BE2C (cell line): ENCODE data around the gene TBX4.
"Not testable (repeated sequence)": the region's sequence is repeated elsewhere in the genome, so short reads cannot be mapped to it uniquely, and the experiment has no call there.

Experiments used
- DNase-seq: peaks from one replicate; pipeline ENCODE4 v3.0.0-alpha.2; 2020
- H3K27me3 ChIP-seq: fragments of 250-450 bp; sonication (Bioruptor Pico); 2 replicates; pipeline ENCODE4 v1.5.1; 2020; ENCODE audit warnings: mild to moderate bottlenecking
- H3K36me3 ChIP-seq: fragments of 250-450 bp; sonication (Bioruptor Pico); 2 replicates; pipeline ENCODE4 v1.5.1; 2020; ENCODE audit warnings: mild to moderate bottlenecking
- H3K4me1 ChIP-seq: fragments of 250-450 bp; sonication (Bioruptor Pico); 2 replicates; pipeline ENCODE4 v1.5.1; 2020
- H3K4me3 ChIP-seq: 2 replicates; pipeline ENCODE4 v1.5.1; 2011; ENCODE audit warnings: low read depth, low read length
- H3K9me3 ChIP-seq: fragments of 250-450 bp; sonication (Bioruptor Pico); 2 replicates; pipeline ENCODE4 v1.5.1; 2020
- CTCF ChIP-seq: IDR thresholded peaks from 2 replicates; pipeline ENCODE4 v1.5.1; 2012; ENCODE audit warnings: mild to moderate bottlenecking, low read depth, low read length

TBX4 gene

GRCh38 chr17:61444831-61445230 is 7.4 kb upstream of the TBX4 start:
- no peak for DNase-seq
- Histone ChIP-seq H3K27me3 (no peaks in the 10 kb centered on the region), H3K4me3 (no peak overlapping the region), H3K4me1 (no peaks in the 10 kb centered on the region), H3K36me3 (no peaks in the 10 kb centered on the region), H3K9me3 (no peaks in the 10 kb centered on the region; the same call in 1 of the 2 replicates)
- TF ChIP-seq CTCF = no peak

- Histone ChIP-seq H3K36me3 (no peaks in the 10 kb centered on the region), H3K27me3 (no peaks in the 10 kb centered on the region), H3K4me1 (no peaks in the 10 kb centered on the region), H3K9me3 (no peaks in the 10 kb centered on the region; the same call in 1 of the 2 replicates), H3K4me3 (no peak overlapping the region)
- TF ChIP-seq CTCF = no peak
- no peak for DNase-seq
Observed at GRCh38 chr17:61447358-61447757, 4.9 kb upstream of the TBX4 start.

- H3K4me3 ChIP-seq = no peak overlapping the region
- H3K27me3 ChIP-seq = no peaks in the 10 kb centered on the region
- no peaks in the 10 kb centered on the region for H3K9me3 ChIP-seq
- DNase-seq = no peak
- no peak for TF ChIP-seq CTCF
- H3K36me3 ChIP-seq = no peaks in the 10 kb centered on the region
- no peaks in the 10 kb centered on the region for H3K4me1 ChIP-seq
Observed at GRCh38 chr17:61448042-61448441, 4.2 kb upstream of the TBX4 start.

GRCh38 chr17:61449140-61449539 is 3.1 kb upstream of the TBX4 start:
- not testable (repeated sequence) for DNase-seq, H3K36me3 ChIP-seq, H3K9me3 ChIP-seq, H3K27me3 ChIP-seq, H3K4me1 ChIP-seq, H3K4me3 ChIP-seq

GRCh38 chr17:61449707-61450640 is 2.2 kb upstream of the TBX4 start:
- DNase-seq = no peak
- H3K9me3 ChIP-seq = no peaks in the 10 kb centered on the region
- no peaks in the 10 kb centered on the region for H3K36me3 ChIP-seq
- no peak overlapping the region for H3K4me3 ChIP-seq
- TF ChIP-seq CTCF = no peak
- H3K4me1 ChIP-seq = no peaks in the 10 kb centered on the region
- H3K27me3 ChIP-seq = no peaks in the 10 kb centered on the region

- Histone ChIP-seq H3K4me1 (no peaks in the 10 kb centered on the region), H3K9me3 (no peaks in the 10 kb centered on the region), H3K4me3 (no peak overlapping the region), H3K27me3 (no peaks in the 10 kb centered on the region), H3K36me3 (no peaks in the 10 kb centered on the region)
- TF ChIP-seq CTCF = 0 out of 2 replicates have a peak, but pooled peaks have one; percentile 7
- no peak for DNase-seq
Observed at GRCh38 chr17:61450641-61451537, 1.3 kb upstream of the TBX4 start.
